Measurements from ENCODE around the gene UCHL1.

Gene UCHL1

DNA sequence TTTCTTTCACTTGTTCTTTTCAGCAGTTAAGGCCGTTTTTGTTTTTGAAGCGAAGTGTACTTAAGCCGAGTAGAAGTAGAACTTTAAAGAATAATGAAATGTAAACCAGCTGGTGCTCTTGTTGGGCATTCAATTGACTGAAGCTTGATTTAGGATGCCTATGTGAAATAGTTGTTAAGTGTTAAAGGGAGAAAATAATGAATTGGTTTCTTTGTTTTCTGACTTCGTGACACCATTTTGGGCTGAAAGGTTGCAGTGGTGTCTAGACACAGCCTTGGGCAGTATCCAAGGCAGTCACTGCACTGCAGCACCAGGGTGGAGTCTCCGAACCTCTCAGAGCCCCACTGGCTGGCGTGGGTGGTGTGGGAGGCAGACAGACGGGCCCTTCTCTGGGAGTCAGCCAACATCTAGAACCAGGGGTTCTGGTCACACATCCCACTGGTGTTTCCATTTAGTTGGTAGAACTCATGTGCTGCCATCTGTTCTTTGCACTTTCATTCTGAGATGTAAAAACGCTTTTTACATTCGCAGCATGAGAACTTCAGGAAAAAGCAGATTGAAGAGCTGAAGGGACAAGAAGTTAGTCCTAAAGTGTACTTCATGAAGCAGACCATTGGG, 3.5 kb downstream of the UCHL1 start:
- Histone ChIP-seq H3K4me1 (peaks cover 11% of the 10 kb centered on the region), H3K4me2 (ENCODE audit: low read length) (no peak overlapping the region), H2AFZ (no peak overlapping the region), H3K27me3 (ENCODE audit: control insufficient read depth, insufficient read depth, low read length) (no peaks in the 10 kb centered on the region), H3K9ac (no peak overlapping the region), H3K79me2 (no peaks in the 10 kb centered on the region), H3K4me3 (ENCODE audit: low read depth, low read length) (no peak overlapping the region), H3K27ac (no peak overlapping the region), H3K36me3 (ENCODE audit: control insufficient read depth, insufficient read depth, low read length) (no peaks in the 10 kb centered on the region), H3K9me3 (ENCODE audit: control insufficient read depth, low read length) (no peaks in the 10 kb centered on the region)
- TF ChIP-seq, protein P1, sequence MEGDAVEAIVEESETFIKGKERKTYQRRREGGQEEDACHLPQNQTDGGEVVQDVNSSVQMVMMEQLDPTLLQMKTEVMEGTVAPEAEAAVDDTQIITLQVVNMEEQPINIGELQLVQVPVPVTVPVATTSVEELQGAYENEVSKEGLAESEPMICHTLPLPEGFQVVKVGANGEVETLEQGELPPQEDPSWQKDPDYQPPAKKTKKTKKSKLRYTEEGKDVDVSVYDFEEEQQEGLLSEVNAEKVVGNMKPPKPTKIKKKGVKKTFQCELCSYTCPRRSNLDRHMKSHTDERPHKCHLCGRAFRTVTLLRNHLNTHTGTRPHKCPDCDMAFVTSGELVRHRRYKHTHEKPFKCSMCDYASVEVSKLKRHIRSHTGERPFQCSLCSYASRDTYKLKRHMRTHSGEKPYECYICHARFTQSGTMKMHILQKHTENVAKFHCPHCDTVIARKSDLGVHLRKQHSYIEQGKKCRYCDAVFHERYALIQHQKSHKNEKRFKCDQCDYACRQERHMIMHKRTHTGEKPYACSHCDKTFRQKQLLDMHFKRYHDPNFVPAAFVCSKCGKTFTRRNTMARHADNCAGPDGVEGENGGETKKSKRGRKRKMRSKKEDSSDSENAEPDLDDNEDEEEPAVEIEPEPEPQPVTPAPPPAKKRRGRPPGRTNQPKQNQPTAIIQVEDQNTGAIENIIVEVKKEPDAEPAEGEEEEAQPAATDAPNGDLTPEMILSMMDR (IDR thresholded peaks at IDR 0.05), result no peak

DNA sequence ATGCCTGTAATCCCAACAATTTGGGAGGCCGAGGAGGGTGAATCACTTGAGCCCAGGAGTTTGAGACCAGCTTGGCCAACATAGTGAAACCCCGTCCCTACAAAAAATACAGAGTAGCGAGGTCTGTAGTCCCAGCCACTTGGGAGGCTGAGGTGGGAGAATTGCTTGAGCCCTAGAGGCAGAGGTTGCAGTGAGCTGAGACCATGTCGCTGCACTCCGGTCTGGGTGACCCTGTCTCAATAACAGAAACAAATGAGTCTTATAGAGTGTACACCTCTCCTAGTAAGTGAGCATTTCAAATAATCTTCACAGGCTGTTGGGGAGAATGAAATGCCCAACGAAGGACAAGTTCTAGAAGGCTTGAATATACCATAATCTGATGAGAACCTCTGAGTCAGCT, 5.5 kb downstream of the UCHL1 start:
- Histone ChIP-seq H3K36me3 (ENCODE audit: control insufficient read depth, insufficient read depth, low read length) (no peaks in the 10 kb centered on the region), H3K27ac (no peak overlapping the region), H3K9ac (no peak overlapping the region), H3K9me3 (ENCODE audit: control insufficient read depth, low read length) (no peaks in the 10 kb centered on the region), H3K4me2 (ENCODE audit: low read length) (no peak overlapping the region), H3K79me2 (no peaks in the 10 kb centered on the region), H3K27me3 (ENCODE audit: control insufficient read depth, insufficient read depth, low read length) (no peaks in the 10 kb centered on the region), H2AFZ (no peak overlapping the region), H3K4me3 (ENCODE audit: low read depth, low read length) (no peak overlapping the region), H3K4me1 (peaks cover 11% of the 10 kb centered on the region)
- TF ChIP-seq, protein P1 (IDR thresholded peaks at IDR 0.05), result no peak

DNA sequence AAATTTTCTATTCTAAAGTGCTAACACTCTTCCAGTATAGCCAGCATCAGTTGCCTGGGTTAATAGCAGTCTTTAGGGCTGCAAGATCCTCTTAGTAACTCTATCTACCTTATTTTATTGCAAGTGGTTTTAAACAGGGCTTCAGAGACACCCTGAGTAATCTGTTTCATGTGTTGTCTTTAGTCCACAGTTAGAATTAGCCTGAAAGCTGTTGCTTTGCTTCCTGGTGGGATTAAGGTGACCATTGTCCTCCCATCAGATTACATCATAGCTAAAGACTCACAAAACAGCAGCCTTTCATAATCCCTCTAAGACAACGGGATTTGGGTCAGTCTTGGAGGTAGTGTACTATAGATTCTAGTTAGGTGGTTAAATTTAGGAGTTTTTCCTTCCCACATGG, 7.5 kb downstream of the UCHL1 start:
- no peaks in the 10 kb centered on the region for H3K36me3 ChIP-seq (ENCODE audit: control insufficient read depth, insufficient read depth, low read length)
- peak overlapping the region; percentile 83 for H3K27ac ChIP-seq
- peaks cover 11% of the 10 kb centered on the region for H3K4me1 ChIP-seq
- TF ChIP-seq, protein P1 (IDR thresholded peaks at IDR 0.05), result no peak
- no peaks in the 10 kb centered on the region for H3K9me3 ChIP-seq (ENCODE audit: control insufficient read depth, low read length)
- H3K27me3 ChIP-seq (ENCODE audit: control insufficient read depth, insufficient read depth, low read length), result no peaks in the 10 kb centered on the region
- H2AFZ ChIP-seq, result no peak overlapping the region
- H3K79me2 ChIP-seq, result no peaks in the 10 kb centered on the region
- H3K4me3 ChIP-seq (ENCODE audit: low read depth, low read length), result no peak overlapping the region
- no peak overlapping the region for H3K9ac ChIP-seq
- H3K4me2 ChIP-seq (ENCODE audit: low read length), result no peak overlapping the region

DNA sequence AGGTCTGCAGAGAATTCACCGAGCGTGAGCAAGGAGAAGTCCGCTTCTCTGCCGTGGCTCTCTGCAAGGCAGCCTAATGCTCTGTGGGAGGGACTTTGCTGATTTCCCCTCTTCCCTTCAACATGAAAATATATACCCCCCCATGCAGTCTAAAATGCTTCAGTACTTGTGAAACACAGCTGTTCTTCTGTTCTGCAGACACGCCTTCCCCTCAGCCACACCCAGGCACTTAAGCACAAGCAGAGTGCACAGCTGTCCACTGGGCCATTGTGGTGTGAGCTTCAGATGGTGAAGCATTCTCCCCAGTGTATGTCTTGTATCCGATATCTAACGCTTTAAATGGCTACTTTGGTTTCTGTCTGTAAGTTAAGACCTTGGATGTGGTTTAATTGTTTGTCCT, 11.3 kb downstream of the UCHL1 start:
- H3K4me3 ChIP-seq (ENCODE audit: low read depth, low read length), result no peak overlapping the region
- TF ChIP-seq, protein P1 (IDR thresholded peaks at IDR 0.05), result no peak
- no peak overlapping the region for H3K9ac ChIP-seq
- no peaks in the 10 kb centered on the region for H3K27me3 ChIP-seq (ENCODE audit: control insufficient read depth, insufficient read depth, low read length)
- no peaks in the 10 kb centered on the region for H3K9me3 ChIP-seq (ENCODE audit: control insufficient read depth, low read length)
- no peaks in the 10 kb centered on the region for H3K36me3 ChIP-seq (ENCODE audit: control insufficient read depth, insufficient read depth, low read length)
- no peak overlapping the region for H3K27ac ChIP-seq
- peaks cover 10% of the 10 kb centered on the region for H3K4me1 ChIP-seq
- H3K4me2 ChIP-seq (ENCODE audit: low read length), result no peak overlapping the region
- no peak overlapping the region for H2AFZ ChIP-seq
- no peaks in the 10 kb centered on the region for H3K79me2 ChIP-seq

Measured in parathyroid adenoma (tissue), 2 donors.